ENCODE results near the gene ITGB3. TPM values are rescaled to one million over a fixed set of nuclear protein-coding genes. Genes with fewer than 3 reads are reported as not detected.

ITGB3 gene
- total and polyA plus RNA-seq, 8 donors = 0.09 to 2.3 (median 0.71) TPM

GRCh38 chr17:47304186-47304585, 50.6 kb downstream of the ITGB3 start:
- FAIRE-seq = no peak
- no peaks in the 10 kb centered on the region for H3K9me3 ChIP-seq
- H3K36me3 ChIP-seq = no peaks in the 10 kb centered on the region
- no peaks in the 10 kb centered on the region for H3K4me1 ChIP-seq
- ATAC-seq = no peak
- TF ChIP-seq CTCF (IDR thresholded peaks at IDR 0.05) = no peak
- WGBS, 2 donors = 88 to 100% methylated on average over 1 of the region's 1 CpG
- no peaks in the 10 kb centered on the region for H3K27me3 ChIP-seq
- intact Hi-C loops (cut with DNase I) = no loop called here
- H3K27ac ChIP-seq = no peak overlapping the region
- no peak overlapping the region for H3K4me3 ChIP-seq
- no peak for DNase-seq

GRCh38 chr17:47305302-47305923, 51.8 kb downstream of the ITGB3 start:
- ATAC-seq = peak; percentile 69 to 81 (median 78)
- DNase-seq = peak in 1 of 6 donors; percentile 22
- Histone ChIP-seq H3K4me1 (no peaks in the 10 kb centered on the region), H3K36me3 (no peaks in the 10 kb centered on the region), H3K27ac (peak overlapping the region in 1 of 4 donors; percentile 29), H3K4me3 (no peak overlapping the region), H3K9me3 (no peaks in the 10 kb centered on the region), H3K27me3 (no peaks in the 10 kb centered on the region)
- FAIRE-seq = no peak
- intact Hi-C loops (cut with DNase I) = no loop called here
- 43 to 51% methylated on average over 4 of the region's 4 CpGs for WGBS, 2 donors
- TF ChIP-seq CTCF (IDR thresholded peaks at IDR 0.05) = no peak

GRCh38 chr17:47310186-47310733, 56.6 kb downstream of the ITGB3 start:
- ATAC-seq (no peak), FAIRE-seq (no peak), DNase-seq (no peak)
- Histone ChIP-seq H3K27me3 (no peaks in the 10 kb centered on the region), H3K4me1 (no peaks in the 10 kb centered on the region), H3K27ac (no peak overlapping the region), H3K4me3 (no peak overlapping the region), H3K36me3 (no peaks in the 10 kb centered on the region), H3K9me3 (no peaks in the 10 kb centered on the region)
- no peak for TF ChIP-seq CTCF (IDR thresholded peaks at IDR 0.05)
- 44 to 56% methylated on average over 4 of the region's 4 CpGs for WGBS, 2 donors
- intact Hi-C loops (cut with DNase I) = loop anchor here in 1 of 3 donors (5.0 kb wide), 1 partner anchor 83 kb away; no protein-coding TSS in a partner anchor

GRCh38 chr17:47311420-47311819, 57.8 kb downstream of the ITGB3 start:
- ATAC-seq = no peak
- Histone ChIP-seq H3K27ac (no peak overlapping the region), H3K4me1 (no peaks in the 10 kb centered on the region), H3K27me3 (no peaks in the 10 kb centered on the region), H3K36me3 (no peaks in the 10 kb centered on the region), H3K4me3 (no peak overlapping the region), H3K9me3 (no peaks in the 10 kb centered on the region)
- no peak for FAIRE-seq
- no peak for DNase-seq
- intact Hi-C loops (cut with DNase I) = loop anchor here in 1 of 3 donors (5.0 kb wide), 1 partner anchor 84 kb away; no protein-coding TSS in a partner anchor
- no peak for TF ChIP-seq CTCF (IDR thresholded peaks at IDR 0.05)
